Suprapubic skin (tissue), 3 donors: ENCODE measurements around the gene FRAS1.

ENCODE experiments used
- EP300 ChIP-seq: sonication (generic); formaldehyde crosslinking; IDR thresholded peaks from one replicate; pipeline ENCODE4 v1.6.1; 2017; ENCODE audit warnings: antibody characterized with exemption
- POLR2A ChIP-seq, 2 donors: fragments of 450-650 bp; IDR thresholded peaks; one replicate each; pipeline ENCODE4 v1.6.1; 2017; ENCODE audit warnings: antibody characterized with exemption in 2 of 2, mild to moderate bottlenecking in 2 of 2, moderate library complexity in 2 of 2
- TF ChIP-seq, protein P1 (sequence below), 2 donors: fragments of 200-600 bp in 1 of 2; fragments of 450-650 bp in 1 of 2; sonication (generic) in 1 of 2; IDR thresholded peaks; one replicate each; pipeline ENCODE4 v1.5.1; 2016 to 2019; ENCODE audit warnings: antibody characterized with exemption in 2 of 2, mild to moderate bottlenecking in 1 of 2, moderate library complexity in 1 of 2

DNA sequence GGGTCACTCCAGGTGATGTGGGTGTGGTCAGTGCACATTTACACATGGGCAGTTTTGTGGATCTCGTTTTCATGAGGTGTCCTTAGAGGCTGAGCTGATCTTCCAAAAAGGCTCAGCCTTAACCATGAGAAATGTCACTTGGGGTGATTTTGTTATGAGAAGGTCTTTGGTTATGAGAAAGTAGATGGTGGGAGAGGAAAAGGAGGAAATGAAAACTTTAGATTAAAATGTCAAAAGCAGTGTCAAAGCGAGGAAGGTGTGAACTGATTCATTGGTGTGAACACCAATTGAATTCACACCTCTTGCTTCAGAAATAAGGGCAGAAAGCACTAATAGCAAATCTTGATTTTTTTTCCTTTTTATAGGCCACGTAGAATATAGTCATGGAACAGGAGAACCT lies 394.3 kb downstream of the FRAS1 start:
- TF ChIP-seq, protein P1, sequence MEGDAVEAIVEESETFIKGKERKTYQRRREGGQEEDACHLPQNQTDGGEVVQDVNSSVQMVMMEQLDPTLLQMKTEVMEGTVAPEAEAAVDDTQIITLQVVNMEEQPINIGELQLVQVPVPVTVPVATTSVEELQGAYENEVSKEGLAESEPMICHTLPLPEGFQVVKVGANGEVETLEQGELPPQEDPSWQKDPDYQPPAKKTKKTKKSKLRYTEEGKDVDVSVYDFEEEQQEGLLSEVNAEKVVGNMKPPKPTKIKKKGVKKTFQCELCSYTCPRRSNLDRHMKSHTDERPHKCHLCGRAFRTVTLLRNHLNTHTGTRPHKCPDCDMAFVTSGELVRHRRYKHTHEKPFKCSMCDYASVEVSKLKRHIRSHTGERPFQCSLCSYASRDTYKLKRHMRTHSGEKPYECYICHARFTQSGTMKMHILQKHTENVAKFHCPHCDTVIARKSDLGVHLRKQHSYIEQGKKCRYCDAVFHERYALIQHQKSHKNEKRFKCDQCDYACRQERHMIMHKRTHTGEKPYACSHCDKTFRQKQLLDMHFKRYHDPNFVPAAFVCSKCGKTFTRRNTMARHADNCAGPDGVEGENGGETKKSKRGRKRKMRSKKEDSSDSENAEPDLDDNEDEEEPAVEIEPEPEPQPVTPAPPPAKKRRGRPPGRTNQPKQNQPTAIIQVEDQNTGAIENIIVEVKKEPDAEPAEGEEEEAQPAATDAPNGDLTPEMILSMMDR (IDR thresholded peaks at IDR 0.05), result no peak
- TF ChIP-seq POLR2A (IDR thresholded peaks at IDR 0.05) (no peak), EP300 (no peak)
